Tibial nerve (tissue), 4 donors: ENCODE results near the gene PIK3C3.

ENCODE experiments used
- CTCF ChIP-seq, 5 experiments: fragments of 200-600 bp in 3 of 5; fragments of 450-650 bp in 2 of 5; sonication (generic) in 3 of 5; IDR thresholded peaks; one replicate each; pipeline ENCODE4 v1.5.1; 2016 to 2019; ENCODE audit warnings: antibody characterized with exemption in 5 of 5, mild to moderate bottlenecking in 3 of 5, moderate library complexity in 2 of 5
- EP300 ChIP-seq, 2 donors: sonication (generic); formaldehyde crosslinking; IDR thresholded peaks; one replicate each; pipeline ENCODE4 v1.6.1; 2017; ENCODE audit warnings: antibody characterized with exemption in 2 of 2, mild to moderate bottlenecking in 1 of 2
- POLR2A ChIP-seq, 2 donors: fragments of 450-650 bp; IDR thresholded peaks; one replicate each; pipeline ENCODE4 v1.6.1; 2017; ENCODE audit warnings: antibody characterized with exemption in 2 of 2, mild to moderate bottlenecking in 2 of 2, moderate library complexity in 2 of 2

- TF ChIP-seq POLR2A (IDR thresholded peaks at IDR 0.05) = no peak
- TF ChIP-seq CTCF (IDR thresholded peaks at IDR 0.05) = no peak
- TF ChIP-seq EP300 (IDR thresholded peaks at IDR 0.05) = no peak
These were observed 20.2 kb downstream of the PIK3C3 start for GRCh38 chr18:41975284-41975683.
